NCI-H446 (cell line): ENCODE results near the gene SDF4.
A peak's percentile ranks its signal among the peaks of the same experiment; 100 is the strongest.

Experiments
- DNase-seq, 2 experiments: peaks; one replicate each; lab custom pipeline; 2025; lab: John Stamatoyannopoulos, UW

SDF4 gene

GRCh38 chr1:1231400-1232207, at the start of gene SDF4:
TSS of gene SDF4 (minus strand) at chr1:1232001. CDS start at chr1:1228772, 3,229 bp downstream.
- DNase-seq: peak; percentile 95 to 99

GRCh38 chr1:1280782-1281481, 49.1 kb upstream of the SDF4 start:
- DNase-seq: no peak

DNA sequence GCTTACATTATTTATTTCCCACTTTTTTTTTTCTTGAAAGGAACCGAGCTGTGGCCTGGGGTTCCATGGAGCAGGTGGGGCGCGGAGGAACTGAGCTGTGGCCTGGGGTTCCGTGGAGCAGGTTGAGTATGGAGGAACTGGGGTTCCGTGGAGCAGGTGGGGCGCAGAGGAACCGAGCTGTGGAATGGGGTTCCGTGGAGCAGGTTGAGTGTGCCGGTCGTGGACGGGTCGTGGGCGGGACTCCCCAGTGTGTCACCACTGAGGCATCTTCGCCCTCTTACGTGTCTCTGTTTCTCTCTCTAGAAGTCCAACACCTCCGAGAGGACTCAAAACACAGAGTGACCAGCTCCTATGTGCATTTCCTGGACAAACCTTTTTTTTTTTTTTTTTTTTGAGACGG, 47.2 kb upstream of the SDF4 start:
- no peak for DNase-seq

- DNase-seq: no peak
Measured at GRCh38 chr1:1278620-1279019, 46.8 kb upstream of the SDF4 start.

DNA sequence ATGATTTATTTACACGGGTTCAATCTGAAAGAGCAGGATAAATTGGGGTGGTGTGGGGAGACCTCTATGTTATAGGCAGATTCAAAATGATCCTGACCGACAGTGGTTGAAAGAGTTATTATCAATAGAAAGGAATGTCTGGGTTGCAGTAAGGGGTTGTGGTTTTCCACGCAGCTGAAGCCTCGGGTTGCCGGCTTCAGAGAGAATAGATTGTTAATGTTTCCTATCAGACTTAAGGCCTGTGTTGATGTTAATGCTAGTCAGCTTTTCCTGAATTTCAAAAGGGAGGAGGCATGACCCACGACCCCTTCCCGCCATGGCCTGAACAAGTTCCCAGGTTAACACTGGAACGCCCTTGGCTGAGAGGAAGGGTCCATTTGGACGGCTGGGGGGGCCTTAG, 44.0 kb upstream of the SDF4 start:
- no peak for DNase-seq

GRCh38 chr1:1274931-1275431, 43.2 kb upstream of the SDF4 start:
- no peak for DNase-seq

DNA sequence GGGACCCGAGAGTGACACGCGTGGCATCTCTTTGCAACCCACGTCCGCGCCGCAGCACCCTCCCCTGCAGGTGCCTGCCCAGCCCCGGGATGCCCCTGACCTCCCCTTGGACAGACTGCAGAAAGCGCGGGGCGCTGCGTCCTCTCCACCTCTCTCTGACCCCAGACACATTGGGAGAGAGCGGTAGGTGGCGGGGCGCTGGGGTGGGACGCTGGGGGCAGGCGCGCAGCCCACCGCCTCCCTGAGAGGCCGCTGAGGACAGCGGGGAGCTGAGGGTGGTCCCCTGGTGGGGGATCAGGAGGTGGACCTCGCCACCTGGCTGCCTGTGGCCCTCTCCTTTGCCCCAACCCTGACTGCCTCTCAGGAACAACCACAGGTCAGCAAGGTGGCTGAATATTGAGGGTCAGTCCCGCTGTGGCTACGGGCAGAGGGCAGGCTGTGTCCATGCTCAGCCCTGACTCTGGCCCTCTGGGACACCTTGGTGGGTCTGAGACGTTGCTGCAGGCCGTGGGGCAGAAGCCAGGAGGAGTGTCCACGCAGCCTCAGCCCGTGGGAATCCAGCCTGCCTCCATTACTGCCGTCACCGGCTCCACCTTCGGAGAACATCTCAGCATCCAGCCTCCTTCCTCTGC, 42.6 kb upstream of the SDF4 start:
- no peak for DNase-seq

DNA sequence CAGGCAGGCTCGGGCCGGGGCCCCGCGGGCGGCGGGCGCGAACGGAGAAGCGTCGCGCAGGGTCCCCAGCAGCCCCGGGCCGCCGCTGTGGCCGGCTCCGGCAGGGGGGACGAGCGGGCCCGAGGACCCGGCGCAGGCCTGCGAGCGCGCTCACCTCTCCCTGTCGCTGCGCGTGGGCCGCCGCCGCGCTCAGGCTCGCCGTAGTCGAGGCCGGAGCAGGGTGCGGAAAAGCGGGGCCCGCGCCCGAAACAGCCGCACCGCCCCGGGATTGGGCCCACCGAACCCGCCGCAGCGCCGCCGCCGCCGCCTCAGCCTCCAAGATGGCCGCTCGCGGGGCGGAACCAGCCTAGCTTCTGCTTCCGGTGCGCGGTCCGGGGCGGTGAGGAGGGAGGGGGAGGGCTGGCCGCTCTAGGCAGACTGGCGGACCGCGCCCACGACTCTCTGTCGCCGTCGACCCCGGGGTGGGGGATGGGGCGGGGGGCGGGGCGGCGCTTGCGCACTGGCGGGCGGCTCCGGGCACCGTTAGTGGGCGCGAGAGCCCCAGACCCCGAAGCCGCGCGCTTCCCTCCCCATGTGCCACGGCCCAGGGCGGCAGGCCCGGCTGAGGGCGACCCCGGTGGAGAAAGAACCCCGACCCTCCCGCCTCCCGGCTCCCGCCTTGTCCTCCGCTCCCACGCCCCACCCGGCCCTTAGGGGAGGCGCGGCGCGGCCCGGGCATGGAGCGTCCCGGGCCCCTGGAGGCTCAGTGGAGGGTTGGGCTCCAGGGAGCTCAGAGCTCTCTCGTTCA, 41.9 kb upstream of the SDF4 start, which contains the start of gene UBE2J2:
Gene UBE2J2 (minus strand): TSS at position 343 of the 787 bp plus-strand sequence. CDS start 5,862 bp downstream, outside the sequence.
- peak; percentile 65 to 93 for DNase-seq

DNA sequence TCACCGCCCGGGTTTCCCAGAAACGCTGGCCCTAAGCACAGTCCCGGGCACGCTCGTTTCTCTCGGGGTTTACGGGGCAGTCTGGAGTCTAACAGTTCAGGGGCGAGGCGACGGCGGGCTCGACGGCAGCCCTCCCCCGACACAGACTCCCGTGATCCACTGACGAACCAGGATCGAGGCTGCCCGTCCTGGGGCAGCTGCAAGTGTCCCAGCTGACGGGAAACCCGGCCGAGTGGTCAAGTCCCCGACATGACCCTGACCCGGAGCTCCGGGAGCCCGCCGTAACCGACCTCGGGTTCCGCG, 41.4 kb upstream of the SDF4 start:
- DNase-seq: no peak

DNA sequence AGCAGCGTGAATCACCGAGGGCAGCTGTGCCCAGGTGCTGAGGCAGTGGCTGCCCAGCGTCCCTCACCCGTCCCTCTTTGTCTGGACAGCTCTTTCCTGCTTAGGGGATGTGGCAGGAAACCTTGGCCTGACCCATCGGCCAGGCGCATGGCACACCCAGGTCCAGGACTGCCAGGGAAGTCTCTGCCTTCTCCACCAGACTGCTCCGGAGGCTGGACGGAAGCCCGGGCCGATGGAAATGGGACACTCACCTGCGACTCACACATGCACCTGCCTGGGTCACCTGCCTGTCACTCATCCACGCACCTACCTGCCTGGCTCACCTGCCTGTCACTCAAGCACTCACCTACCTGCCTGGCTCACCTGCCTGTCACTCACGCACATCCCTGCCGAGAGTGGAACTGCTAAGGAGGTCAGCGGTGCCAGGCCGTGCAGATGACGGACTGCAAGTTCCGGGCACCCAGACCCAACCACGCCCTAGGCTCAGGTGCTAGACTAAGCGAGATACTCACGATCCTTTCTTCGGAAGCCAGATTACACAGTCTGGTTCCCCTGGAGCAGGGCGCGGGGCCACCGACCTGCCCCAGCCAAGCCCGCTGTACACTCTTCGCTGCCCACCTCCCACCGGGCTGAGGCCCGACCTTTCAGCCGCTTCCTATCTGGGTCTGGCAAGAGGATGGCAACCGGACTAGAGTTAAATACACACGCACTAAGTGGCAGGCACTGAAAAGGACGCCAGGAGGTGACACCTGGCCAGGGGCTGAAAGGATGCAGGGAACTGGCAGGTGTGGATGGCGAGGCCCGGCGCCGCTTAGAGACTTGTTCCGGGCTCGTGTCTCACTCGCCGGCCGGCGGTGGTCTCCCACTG, 40.8 kb upstream of the SDF4 start:
- no peak for DNase-seq

DNA sequence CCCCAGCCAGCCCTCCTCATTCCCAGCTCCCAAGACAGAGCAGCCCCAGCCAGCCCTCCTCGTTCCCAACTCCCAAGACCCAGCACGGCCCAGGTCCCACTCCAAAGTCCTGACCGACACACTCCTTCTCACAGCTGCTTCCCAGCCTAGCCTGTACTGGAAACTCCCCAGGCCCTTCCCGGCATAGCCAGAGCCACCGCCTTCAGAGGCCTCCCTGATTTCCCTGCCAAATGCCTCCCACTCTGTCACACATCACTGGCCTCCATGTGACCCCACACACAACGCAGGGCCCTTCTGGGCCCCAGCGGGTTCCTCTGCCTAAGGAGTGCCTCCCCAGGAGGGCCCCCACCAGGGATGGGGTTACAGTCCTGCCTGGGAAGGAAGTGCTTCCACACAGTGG, 39.0 kb upstream of the SDF4 start:
- DNase-seq: no peak

DNA sequence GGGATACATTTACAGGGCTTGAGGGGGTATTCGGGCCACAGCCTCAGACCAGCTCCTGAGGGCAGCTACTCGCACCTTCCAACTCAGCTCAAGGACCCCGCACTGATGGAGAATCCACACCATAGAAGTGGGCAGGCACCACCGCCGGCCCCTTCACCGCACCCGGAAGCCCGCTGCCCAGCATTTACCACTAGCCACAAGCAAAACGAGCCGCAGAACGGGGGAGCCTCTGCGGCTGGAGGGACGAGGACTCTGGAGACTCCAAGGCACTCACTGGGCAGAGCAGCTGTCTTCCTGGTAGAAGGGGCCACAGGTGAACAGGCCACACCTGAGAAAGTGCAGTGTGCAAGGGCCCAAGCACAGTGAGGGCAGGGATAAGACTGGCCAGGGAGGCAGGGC, 36.5 kb upstream of the SDF4 start:
- no peak for DNase-seq

DNA sequence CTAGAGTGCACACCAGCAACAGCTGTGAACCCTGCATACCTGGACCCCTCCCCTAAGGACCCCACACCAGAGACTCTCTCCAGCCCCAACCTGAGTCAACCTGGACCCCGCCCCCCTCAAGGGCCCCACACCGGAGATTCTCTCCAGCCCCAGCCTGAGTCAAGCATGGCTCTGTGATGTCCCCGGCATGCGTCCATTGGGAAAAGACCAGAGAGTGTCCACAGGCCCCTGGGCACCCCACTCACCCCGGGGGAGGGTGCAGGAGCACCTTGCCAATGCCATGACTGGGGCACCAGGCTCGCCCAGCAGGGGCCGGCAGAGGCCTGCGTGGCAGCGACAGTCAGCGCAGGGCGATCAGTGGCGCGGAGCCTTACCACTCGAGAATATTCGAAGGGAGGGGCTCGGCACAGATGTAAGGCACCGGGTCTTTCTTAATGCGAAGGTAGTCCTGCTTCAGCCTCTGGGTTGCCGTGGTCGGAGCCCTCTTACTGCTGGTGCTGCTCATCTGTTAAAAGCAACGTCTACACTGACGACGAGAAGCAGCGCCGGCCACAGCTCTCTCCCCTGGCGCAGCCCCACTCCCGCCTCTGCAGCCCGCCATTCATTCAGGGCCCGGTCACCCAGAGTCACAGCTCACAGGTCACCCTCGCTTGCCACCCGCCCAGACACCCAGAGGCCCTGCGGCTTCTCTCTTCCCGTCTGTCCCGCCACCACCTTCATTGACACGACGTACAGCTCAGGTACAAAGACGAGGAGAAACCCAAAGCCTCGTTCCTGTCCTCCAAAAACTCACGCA, 35.9 kb upstream of the SDF4 start:
- no peak for DNase-seq

DNA sequence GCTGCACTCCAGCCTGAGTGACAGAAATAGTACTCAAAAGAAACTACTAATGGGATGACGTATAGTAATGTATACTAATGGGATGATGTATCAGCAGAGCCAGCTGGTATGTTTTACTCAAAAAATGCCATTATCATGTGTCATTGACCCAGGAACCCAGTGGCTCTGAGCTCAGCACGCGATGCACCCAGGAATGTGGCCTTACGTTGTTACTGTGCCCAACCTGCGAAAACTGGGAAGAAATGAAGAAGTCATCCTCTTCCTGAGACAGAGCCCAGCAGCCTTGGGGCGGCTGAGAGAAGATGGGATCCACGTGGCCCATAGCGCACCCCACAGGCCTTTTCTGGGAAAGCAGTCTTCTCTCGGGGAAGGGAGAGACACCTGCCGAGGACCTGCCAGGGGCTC, 33.1 kb upstream of the SDF4 start:
- DNase-seq: no peak

- DNase-seq: no peak
Measured at GRCh38 chr1:1264026-1264425, 32.2 kb upstream of the SDF4 start.

DNA sequence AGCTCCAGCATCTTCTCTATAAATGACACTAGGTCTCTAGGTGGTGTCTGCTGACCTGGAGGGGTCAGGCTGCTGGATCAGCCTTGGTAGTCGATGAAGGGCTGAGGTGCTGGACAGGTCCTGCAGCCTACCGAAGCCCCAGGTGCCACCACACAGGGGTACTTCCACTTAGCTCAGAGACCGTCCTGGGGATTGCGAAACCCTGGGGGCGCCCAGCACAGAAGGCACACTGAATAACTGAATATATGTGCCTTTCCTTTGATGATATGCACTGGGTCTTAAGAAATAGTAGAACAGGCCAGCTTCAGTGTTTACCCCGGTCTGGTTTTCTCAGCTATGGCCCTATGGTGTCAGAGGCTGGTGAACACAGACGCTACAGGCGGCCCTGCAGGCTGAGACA, 31.0 kb upstream of the SDF4 start:
- no peak for DNase-seq

DNA sequence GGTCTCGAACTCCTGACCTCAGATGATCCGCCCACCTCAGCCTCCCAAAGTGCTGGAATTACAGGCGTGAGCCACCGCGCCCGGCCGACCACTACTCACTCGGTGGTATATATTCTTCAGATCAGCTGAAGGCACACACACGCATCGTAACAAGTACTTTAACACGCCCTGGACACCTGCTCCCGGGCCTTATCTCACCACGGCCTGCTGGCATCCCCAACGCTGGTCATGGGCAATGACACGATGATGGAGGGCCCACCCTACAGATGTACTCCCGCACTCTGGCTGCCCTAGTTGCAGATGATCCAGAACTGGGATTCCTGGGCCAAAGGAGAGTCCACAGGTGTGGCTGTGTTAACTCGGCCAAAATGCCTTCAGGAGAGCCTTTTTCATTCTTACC, 30.3 kb upstream of the SDF4 start:
- no peak for DNase-seq

- no peak for DNase-seq
Measured at GRCh38 chr1:1260843-1261560, 29.2 kb upstream of the SDF4 start.

GRCh38 chr1:1259951-1260600, 28.3 kb upstream of the SDF4 start:
- no peak for DNase-seq
